ENCODE results near the gene MYBPH.

DNA sequence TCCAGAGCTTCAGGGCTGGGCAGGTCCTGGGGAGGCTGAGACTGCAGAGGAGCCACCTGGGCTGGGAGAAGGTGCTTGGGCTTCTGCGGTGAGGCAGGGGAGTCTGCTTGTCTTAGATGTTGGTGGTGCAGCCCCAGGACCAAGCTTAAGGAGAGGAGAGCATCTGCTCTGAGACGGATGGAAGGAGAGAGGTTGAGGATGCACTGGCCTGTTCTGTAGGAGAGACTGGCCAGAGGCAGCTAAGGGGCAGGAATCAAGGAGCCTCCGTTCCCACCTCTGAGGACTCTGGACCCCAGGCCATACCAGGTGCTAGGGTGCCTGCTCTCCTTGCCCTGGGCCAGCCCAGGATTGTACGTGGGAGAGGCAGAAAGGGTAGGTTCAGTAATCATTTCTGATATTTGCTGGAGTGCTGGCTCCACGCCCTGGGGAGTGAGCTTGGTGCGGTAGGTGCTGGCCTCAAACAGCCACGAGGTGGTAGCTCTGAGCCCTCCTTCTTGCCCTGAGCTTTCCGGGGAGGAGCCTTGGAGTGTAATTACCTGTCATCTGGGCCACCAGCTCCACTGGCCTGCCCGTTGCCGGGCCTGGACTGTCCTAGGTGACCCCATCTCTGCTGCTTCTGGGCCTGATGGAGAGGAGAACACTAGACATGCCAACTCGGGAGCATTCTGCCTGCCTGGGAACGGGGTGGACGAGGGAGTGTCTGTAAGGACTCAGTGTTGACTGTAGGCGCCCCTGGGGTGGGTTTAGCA lies 9.3 kb downstream of the MYBPH start:
- TF ChIP-seq CTCF (IDR thresholded peaks at IDR 0.05; ENCODE audit: low read length) (peak; percentile 33; the same call in 1 of the 2 replicates), EZH2 (IDR thresholded peaks at IDR 0.05; ENCODE audit: borderline replicate concordance, low read length) (no peak)

All from OCI-LY1 (cell line).